HG02763 (cell line): Measurements from ENCODE around the gene VAT1.

ENCODE experiments used
- ATAC-seq: cut with Tn5 transposase; IDR thresholded peaks from one replicate; pipeline ENCODE4 v1.9.1; 2021; ENCODE audit warnings: mild to moderate bottlenecking, moderate library complexity; ENCODE audit not compliant: unreplicated experiment

The VAT1 gene

GRCh38 chr17:43027091-43028032, 5.2 kb upstream of the VAT1 start:
- no peak for ATAC-seq

GRCh38 chr17:43026595-43026994, 4.4 kb upstream of the VAT1 start:
- ATAC-seq = no peak

- ATAC-seq = no peak
Observed at GRCh38 chr17:43025766-43026537, 3.8 kb upstream of the VAT1 start.

GRCh38 chr17:43025290-43025657, 3.1 kb upstream of the VAT1 start:
- ATAC-seq = no peak

- ATAC-seq = no peak
Observed at GRCh38 chr17:43024407-43025289, 2.5 kb upstream of the VAT1 start, which contains the start of gene RND2. Gene RND2, plus strand, starts transcription at chr17:43025231. Its CDS starts 117 bp downstream, at chr17:43025348.

- no peak for ATAC-seq
Observed at GRCh38 chr17:43020789-43021740, 1.1 kb downstream of the VAT1 start.

- no peak for ATAC-seq
Observed at GRCh38 chr17:43020030-43020621, 2.1 kb downstream of the VAT1 start.

- no peak for ATAC-seq
Observed at GRCh38 chr17:43019418-43019817, 2.8 kb downstream of the VAT1 start.

GRCh38 chr17:43018932-43019331, 3.3 kb downstream of the VAT1 start:
- ATAC-seq = no peak

- ATAC-seq = no peak
Observed at GRCh38 chr17:43018008-43018853, 4.0 kb downstream of the VAT1 start.

- ATAC-seq = no peak
Observed at GRCh38 chr17:43016216-43016615, 6.0 kb downstream of the VAT1 start.

GRCh38 chr17:43015579-43015978, 6.6 kb downstream of the VAT1 start:
- ATAC-seq = no peak

- ATAC-seq = no peak
Observed at GRCh38 chr17:43014649-43015542, 7.3 kb downstream of the VAT1 start.

GRCh38 chr17:43014020-43014648, 8.1 kb downstream of the VAT1 start:
- ATAC-seq = no peak

GRCh38 chr17:43013296-43013695, 8.9 kb downstream of the VAT1 start:
- ATAC-seq = no peak

GRCh38 chr17:43011728-43012472, 10.3 kb downstream of the VAT1 start:
- ATAC-seq = no peak
